Naive thymus-derived CD4-positive, alpha-beta T cell (primary cell): Measurements from ENCODE around the gene TLN1. TPM values are rescaled to one million over a fixed set of nuclear protein-coding genes. Genes with fewer than 3 reads are reported as not detected.

Experiments
- ATAC-seq: fragments of 150-1000 bp; cut with Tn5 transposase; 2 replicates; pipeline ENCODE4 v1.10.0; 2021; ENCODE audit warnings: mild to moderate bottlenecking, moderate library complexity
- CTCF ChIA-PET: fragments of 350-600 bp; sonication (Branson Sonifier 250); formaldehyde crosslinking; loops from one replicate; lab custom pipeline; 2021; ENCODE audit warnings: antibody characterized with exemption; lab: Charles Lee
- POLR2A ChIA-PET: fragments of 350-600 bp; sonication (Branson Sonifier 250); formaldehyde crosslinking; loops from one replicate; lab custom pipeline; 2021; ENCODE audit warnings: antibody characterized with exemption, inconsistent platforms; lab: Charles Lee
- DNase-seq, 9 donors: peaks; one replicate each; pipeline versions ENCODE4 v3.0.0 to v3.0.0-alpha.2; 2020 to 2022; ENCODE audit warnings: mixed read lengths in 1 of 9
- H3K27ac ChIP-seq: one replicate; pipeline ENCODE4 v1.7.0; 2013; ENCODE audit warnings: mild to moderate bottlenecking, low read depth, low read length, moderate library complexity
- H3K27me3 ChIP-seq, 2 donors: one replicate each; pipeline ENCODE4 v1.7.0; 2013; ENCODE audit warnings: low read length in 2 of 2, mild to moderate bottlenecking in 2 of 2, moderate library complexity in 2 of 2; ENCODE audit not compliant: control insufficient read depth in 2 of 2, insufficient read depth in 2 of 2
- H3K36me3 ChIP-seq, 3 experiments: 1 replicate in 2 of 3; 2 replicates in 1 of 3; pipeline ENCODE4 v1.7.0; 2013; ENCODE audit warnings: low read length in 3 of 3, mild to moderate bottlenecking in 3 of 3, moderate library complexity in 1 of 3; ENCODE audit not compliant: insufficient read depth in 3 of 3, control insufficient read depth in 2 of 3
- H3K4me1 ChIP-seq, 2 donors: one replicate each; pipeline ENCODE4 v1.7.0; 2013; ENCODE audit warnings: low read length in 2 of 2, mild to moderate bottlenecking in 2 of 2, moderate library complexity in 1 of 2; ENCODE audit not compliant: control insufficient read depth in 2 of 2, insufficient read depth in 2 of 2
- H3K4me3 ChIP-seq: 2 replicates; pipeline ENCODE4 v1.7.0; 2013; ENCODE audit warnings: mild to moderate bottlenecking, low read length
- H3K9me3 ChIP-seq, 3 experiments: 1 replicate in 2 of 3; 2 replicates in 1 of 3; pipeline ENCODE4 v1.7.0; 2013; ENCODE audit warnings: low read length in 3 of 3; ENCODE audit not compliant: control insufficient read depth in 2 of 3
- H3K27ac Mint-ChIP-seq, 9 donors: one replicate each; pipeline ENCODE4 v1.8.0; 2020 to 2022; ENCODE audit warnings: mixed read lengths in 9 of 9, mild to moderate bottlenecking in 8 of 9, moderate library complexity in 5 of 9, inconsistent platforms in 2 of 9
- H3K27me3 Mint-ChIP-seq, 5 donors: one replicate each; pipeline ENCODE4 v1.8.0; 2021 to 2022; ENCODE audit warnings: mixed read lengths in 5 of 5, mild to moderate bottlenecking in 1 of 5
- H3K36me3 Mint-ChIP-seq, 5 donors: one replicate each; pipeline ENCODE4 v1.8.0; 2020 to 2022; ENCODE audit warnings: mixed read lengths in 5 of 5, mild to moderate bottlenecking in 3 of 5, inconsistent platforms in 1 of 5
- H3K4me1 Mint-ChIP-seq, 7 donors: one replicate each; pipeline ENCODE4 v1.8.0; 2020 to 2022; ENCODE audit warnings: mixed read lengths in 7 of 7, mild to moderate bottlenecking in 3 of 7, inconsistent platforms in 1 of 7
- H3K4me3 Mint-ChIP-seq, 10 donors: one replicate each; pipeline ENCODE4 v1.8.0; 2020 to 2022; ENCODE audit warnings: mild to moderate bottlenecking in 10 of 10, mixed read lengths in 10 of 10, moderate library complexity in 6 of 10, inconsistent platforms in 2 of 10
- H3K9me3 Mint-ChIP-seq, 11 donors: one replicate each; pipeline ENCODE4 v1.8.0; 2020 to 2022; ENCODE audit warnings: mixed read lengths in 11 of 11, mild to moderate bottlenecking in 4 of 11, inconsistent platforms in 1 of 11, moderate library complexity in 1 of 11
- intact Hi-C, 2 donors: fragments of 100-400 bp; cut with micrococcal nuclease; formaldehyde crosslinking; loops; one replicate each; pipeline ENCODE4 v1.15.1; 2023
- polyA plus RNA-seq, 2 donors: library from polyadenylated mRNA; unstranded; fragments of 300-500 nt; fragmentation: Illumina TruSeq; gene quantifications; one replicate each; pipeline ENCODE4 v1.2.3, GENCODE V29; 2021
- total RNA-seq, 6 experiments: library from RNA in 5 of 6; stranded (reverse) in 5 of 6; gene quantifications; 1 replicate in 5 of 6; 2 replicates in 1 of 6; pipeline ENCODE4 v1.2.3 and lab custom pipeline; 2021 to 2026

Gene TLN1
- total and polyA plus RNA-seq, 7 experiments from 2014 or later, result 33.8 to 369 (median 230) TPM

- Histone ChIP-seq H3K4me1 (no peaks in the 10 kb centered on the region), H3K9me3 (no peaks in the 10 kb centered on the region), H3K27me3 (no peaks in the 10 kb centered on the region), H3K4me3 (no peak overlapping the region), H3K36me3 (peaks cover 31 to 95% (median 63%) of the 10 kb centered on the region in 3 experiments), H3K27ac (no peak overlapping the region)
- H3K4me3 Mint-ChIP-seq, result no peak overlapping the region
- intact Hi-C loops, result no loop called here
- ChIA-PET POLR2A (interaction anchor here (0.6 to 1.4 kb wide), 3 partner anchors 10 to 24 kb away, joined by 3 read pairs; no protein-coding TSS in a partner anchor), CTCF (interaction anchor here (0.6 to 1.5 kb wide), 3 partner anchors 9 to 342 kb away, joined by 3 to 5 read pairs (median 3); no protein-coding TSS in a partner anchor)
- peaks cover 0 to 6% (median 0%) of the 10 kb centered on the region in 7 donors for H3K4me1 Mint-ChIP-seq
- peak overlapping the region in 1 of 9 donors; percentile 2 for H3K27ac Mint-ChIP-seq
- H3K9me3 Mint-ChIP-seq, result peaks cover 0 to 1% (median 0%) of the 10 kb centered on the region in 11 donors
- peaks cover 29 to 75% (median 40%) of the 10 kb centered on the region in 5 donors for H3K36me3 Mint-ChIP-seq
- DNase-seq (no peak), ATAC-seq (no peak)
- H3K27me3 Mint-ChIP-seq, result no peaks in the 10 kb centered on the region
These were observed 20.2 kb downstream of the TLN1 start for GRCh38 chr9:35711501-35712428.

GRCh38 chr9:35710818-35711500 is 21.0 kb downstream of the TLN1 start:
- H3K9me3 ChIP-seq, result no peaks in the 10 kb centered on the region

DNA sequence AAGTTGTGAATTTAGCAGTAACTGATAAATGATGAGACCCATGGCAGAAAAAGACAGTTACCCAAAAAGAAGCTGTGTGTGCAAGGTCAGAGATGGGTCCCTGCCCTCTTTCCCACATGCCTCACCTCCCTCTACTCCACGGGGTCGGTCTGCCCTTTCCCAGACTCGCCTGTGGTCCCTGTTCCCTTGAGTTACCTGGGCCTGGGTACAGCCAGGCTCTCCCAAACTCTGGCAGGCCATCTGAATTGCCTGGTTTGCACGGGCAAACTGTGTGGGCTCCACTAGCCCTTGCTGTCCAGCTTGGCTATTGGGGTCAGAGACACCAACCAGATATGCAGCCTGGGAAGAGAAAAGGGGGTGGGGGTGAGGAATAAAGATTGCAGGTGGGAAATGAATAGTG is 23.8 kb downstream of the TLN1 start:
- H3K36me3 Mint-ChIP-seq, result peaks cover 29 to 72% (median 44%) of the 10 kb centered on the region in 5 donors
- H3K27ac Mint-ChIP-seq, result peak overlapping the region in 3 of 9 donors; percentile 10 to 81 (median 14)
- no peak overlapping the region for H3K27ac ChIP-seq
- no peak overlapping the region for H3K4me3 Mint-ChIP-seq
- no peaks in the 10 kb centered on the region for H3K4me1 ChIP-seq
- DNase-seq (no peak), ATAC-seq (no peak)
- no peak overlapping the region for H3K4me3 ChIP-seq
- H3K4me1 Mint-ChIP-seq, result peaks cover 0 to 7% (median 0%) of the 10 kb centered on the region in 7 donors
- H3K36me3 ChIP-seq, result peaks cover 54 to 95% (median 65%) of the 10 kb centered on the region in 3 experiments
- H3K9me3 ChIP-seq, result no peaks in the 10 kb centered on the region
- peaks cover 0 to 2% (median 0%) of the 10 kb centered on the region in 11 donors for H3K9me3 Mint-ChIP-seq
- no peaks in the 10 kb centered on the region for H3K27me3 Mint-ChIP-seq
- no peaks in the 10 kb centered on the region for H3K27me3 ChIP-seq
- intact Hi-C loops, result no loop called here
- POLR2A ChIA-PET, result no interaction called here
- CTCF ChIA-PET, result interaction anchor here (0.5 to 1.1 kb wide), 3 partner anchors 12 to 53 kb away, joined by 3 to 5 read pairs (median 4); no protein-coding TSS in a partner anchor

More at GRCh38 chr9:35710818-35711500, 21.0 kb downstream of the TLN1 start:
- no peak overlapping the region for H3K27ac ChIP-seq
- H3K4me1 ChIP-seq, result no peaks in the 10 kb centered on the region
- no peaks in the 10 kb centered on the region for H3K27me3 Mint-ChIP-seq
- intact Hi-C loops, result no loop called here
- H3K27me3 ChIP-seq, result no peaks in the 10 kb centered on the region
- DNase-seq, result no peak
- no peak overlapping the region for H3K4me3 ChIP-seq
- H3K36me3 ChIP-seq, result peaks cover 33 to 95% (median 63%) of the 10 kb centered on the region in 3 experiments
- peaks cover 0 to 3% (median 0%) of the 10 kb centered on the region in 11 donors for H3K9me3 Mint-ChIP-seq
- peaks cover 26 to 72% (median 37%) of the 10 kb centered on the region in 5 donors for H3K36me3 Mint-ChIP-seq
- H3K27ac Mint-ChIP-seq, result peak overlapping the region in 1 of 9 donors; percentile 2
- H3K4me3 Mint-ChIP-seq, result no peak overlapping the region
- no peak for ATAC-seq
- CTCF ChIA-PET, result no interaction called here
- POLR2A ChIA-PET, result interaction anchor here (0.6 to 1.4 kb wide), 2 partner anchors 9 to 23 kb away, joined by 3 read pairs; no protein-coding TSS in a partner anchor
- peaks cover 0 to 8% (median 0%) of the 10 kb centered on the region in 7 donors for H3K4me1 Mint-ChIP-seq

DNA sequence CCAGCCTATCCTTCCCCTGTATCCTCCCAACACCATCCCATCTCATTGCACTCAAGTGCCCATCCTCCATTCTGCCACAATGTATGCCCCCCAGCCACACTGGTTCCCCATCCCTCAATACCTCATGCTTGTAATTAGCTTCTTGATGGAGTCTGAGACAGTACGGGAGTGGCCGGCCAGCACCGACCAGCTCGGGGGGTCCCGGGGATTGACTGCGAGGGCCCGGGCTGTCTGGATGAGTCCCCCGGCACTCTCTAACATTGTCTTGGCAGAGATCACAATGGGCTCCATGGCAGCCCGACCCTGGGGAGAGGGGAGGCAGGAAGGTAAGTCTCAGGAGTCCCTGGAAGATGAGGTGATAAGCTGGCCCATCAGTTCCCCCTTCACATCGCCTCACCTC is 25.0 kb downstream of the TLN1 start:
- Histone ChIP-seq H3K27ac (peak overlapping the region; percentile 32), H3K4me1 (no peaks in the 10 kb centered on the region), H3K36me3 (peaks cover 55 to 95% (median 62%) of the 10 kb centered on the region in 3 experiments), H3K9me3 (no peaks in the 10 kb centered on the region), H3K4me3 (no peak overlapping the region), H3K27me3 (no peaks in the 10 kb centered on the region)
- Mint-ChIP-seq H3K4me1 (peaks cover 0 to 8% (median 0%) of the 10 kb centered on the region in 7 donors), H3K9me3 (peaks cover 0 to 2% (median 0%) of the 10 kb centered on the region in 11 donors), H3K4me3 (no peak overlapping the region), H3K36me3 (peaks cover 30 to 70% (median 44%) of the 10 kb centered on the region in 5 donors), H3K27me3 (no peaks in the 10 kb centered on the region), H3K27ac (peak overlapping the region in 7 of 9 donors; percentile 28 to 80 (median 61))
- ChIA-PET POLR2A (interaction anchor here (3.1 kb wide), 1 partner anchor 11 kb away, joined by 9 read pairs; no protein-coding TSS in a partner anchor), CTCF (interaction anchor here (2.2 kb wide), 1 partner anchor 10 kb away, joined by 11 read pairs; no protein-coding TSS in a partner anchor)
- DNase-seq (no peak), ATAC-seq (no peak)
- intact Hi-C loops, result no loop called here

- H3K27ac Mint-ChIP-seq, result no peak overlapping the region
- Histone ChIP-seq H3K4me3 (no peak overlapping the region), H3K4me1 (no peaks in the 10 kb centered on the region), H3K9me3 (no peaks in the 10 kb centered on the region), H3K27me3 (no peaks in the 10 kb centered on the region), H3K36me3 (peaks cover 56 to 95% (median 65%) of the 10 kb centered on the region in 3 experiments), H3K27ac (no peak overlapping the region)
- no peak overlapping the region for H3K4me3 Mint-ChIP-seq
- no peaks in the 10 kb centered on the region for H3K27me3 Mint-ChIP-seq
- peaks cover 0 to 8% (median 0%) of the 10 kb centered on the region in 7 donors for H3K4me1 Mint-ChIP-seq
- H3K9me3 Mint-ChIP-seq, result peaks cover 0 to 2% (median 0%) of the 10 kb centered on the region in 11 donors
- peaks cover 30 to 61% (median 41%) of the 10 kb centered on the region in 5 donors for H3K36me3 Mint-ChIP-seq
- ChIA-PET CTCF (interaction anchor here (1.0 to 2.2 kb wide), 3 partner anchors 9 to 48 kb away, joined by 3 to 11 read pairs (median 4); partner anchors contain the start of genes CCDC107 and RMRP), POLR2A (interaction anchor here (3.1 kb wide), 1 partner anchor 10 kb away, joined by 9 read pairs; no protein-coding TSS in a partner anchor)
- DNase-seq, result no peak
- no peak for ATAC-seq
- intact Hi-C loops, result no loop called here
These were observed 26.1 kb downstream of the TLN1 start for GRCh38 chr9:35705836-35706430.
